Measurements from ENCODE around the gene RIT1. TPM values are rescaled to one million over a fixed set of nuclear protein-coding genes. Genes with fewer than 3 reads are reported as not detected.

RIT1 gene
- polyA plus RNA-seq, 1 donor from 2014 or later, result 83.5 TPM

DNA sequence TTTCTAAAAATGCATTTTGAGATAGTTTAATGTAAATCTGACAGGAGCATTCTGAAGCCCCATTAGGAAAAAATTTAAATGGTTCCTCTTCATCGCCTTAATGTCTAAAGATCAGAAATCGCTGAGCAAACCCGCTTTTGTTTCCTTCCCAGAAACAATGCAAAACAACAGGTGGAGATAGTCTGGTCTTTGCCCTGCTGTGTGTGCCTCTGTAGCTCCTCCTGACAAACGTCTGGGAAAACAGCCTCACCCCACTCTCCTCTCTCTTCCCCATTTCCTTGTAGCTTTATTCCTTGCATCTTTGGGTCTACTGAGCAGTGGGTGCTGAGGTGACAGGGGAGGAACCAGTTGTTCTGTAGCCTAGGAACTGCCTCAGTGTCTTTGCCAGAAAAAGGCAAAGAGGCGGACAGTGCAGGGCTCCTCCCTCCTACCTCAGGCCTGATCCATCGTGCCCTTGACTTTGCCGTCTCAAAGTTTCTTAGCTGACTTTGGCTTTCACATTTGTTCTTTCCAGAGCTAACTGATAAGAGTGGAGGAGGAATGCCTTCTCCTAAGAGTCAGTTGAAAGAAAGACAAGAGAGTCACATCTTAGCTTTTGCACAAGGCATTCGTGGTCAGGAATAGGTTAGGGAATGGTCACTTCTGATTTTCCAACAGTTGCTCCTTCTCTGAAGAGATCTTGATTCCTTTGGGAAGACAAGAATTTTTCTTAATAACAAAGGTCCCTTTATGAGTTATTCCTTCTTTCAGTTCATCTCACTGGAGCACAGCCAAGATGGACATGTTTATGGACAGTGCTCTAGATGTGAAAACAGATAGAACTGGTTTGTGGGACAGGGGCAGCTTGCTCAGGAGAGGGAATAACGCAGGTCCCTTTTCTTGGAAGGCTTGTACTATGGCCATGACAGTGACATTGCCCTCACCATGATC lies 26.9 kb downstream of the RIT1 start (continued):
- TF ChIP-seq CTCF (IDR thresholded peaks at IDR 0.05; ENCODE audit: poor library complexity, severe bottlenecking), result no peak
- no peak for TF ChIP-seq MXI1 (conservative IDR thresholded peaks at IDR 0.05; ENCODE audit: poor library complexity, severe bottlenecking)

DNA sequence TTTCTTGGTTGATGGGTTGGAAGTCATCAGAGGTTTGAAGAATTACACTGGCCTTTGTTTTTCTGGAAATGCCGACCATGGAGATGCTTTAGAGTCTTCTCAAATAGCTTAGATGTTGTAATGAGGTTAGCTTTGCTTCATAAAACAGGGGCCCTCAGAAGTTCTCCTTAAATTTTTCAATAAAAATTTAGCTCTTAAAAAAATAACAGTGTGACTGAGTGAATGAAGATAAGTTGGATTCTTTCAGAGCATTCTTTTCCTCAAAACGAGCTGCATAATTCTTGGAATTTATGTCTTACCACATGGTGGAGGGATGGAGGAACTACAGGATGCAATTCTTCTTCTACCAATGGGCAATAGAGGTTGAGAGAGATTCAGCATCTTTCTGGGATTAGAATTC lies 28.4 kb downstream of the RIT1 start:
- Histone ChIP-seq H2AFZ (ENCODE audit: low read depth, low read length) (no peak overlapping the region), H3K36me3 (ENCODE audit: insufficient read depth, low read length) (peaks cover 16% of the 10 kb centered on the region), H3K79me2 (replicated peaks; ENCODE audit: insufficient read depth, low read length) (peaks cover 19% of the 10 kb centered on the region), H3K9ac (ENCODE audit: low read length) (no peak overlapping the region), H3K27me3 (ENCODE audit: insufficient read depth, low read depth, low read length) (no peaks in the 10 kb centered on the region), H3K4me2 (ENCODE audit: low read length) (no peak overlapping the region), H3K9me2 (ENCODE audit: insufficient read depth, low read length) (no peaks in the 10 kb centered on the region), H3K4me3 (ENCODE audit: low read length) (no peak overlapping the region), H3K27ac (ENCODE audit: low read length) (no peak overlapping the region), H3F3A (ENCODE audit: insufficient read depth, low read length, poor library complexity, severe bottlenecking) (no peaks in the 10 kb centered on the region), H4K20me1 (ENCODE audit: insufficient read depth) (peaks cover 6% of the 10 kb centered on the region), H3K9me3 (ENCODE audit: low read length) (no peaks in the 10 kb centered on the region)
- no peak for TF ChIP-seq MXI1 (conservative IDR thresholded peaks at IDR 0.05; ENCODE audit: poor library complexity, severe bottlenecking)
- no peak for TF ChIP-seq SMC3 (conservative IDR thresholded peaks at IDR 0.05; ENCODE audit: poor library complexity)
- TF ChIP-seq RAD21 (conservative IDR thresholded peaks at IDR 0.05), result no peak
- TF ChIP-seq TAF1 (IDR thresholded peaks at IDR 0.05; ENCODE audit: low read depth), result no peak
- TF ChIP-seq EP300 (conservative IDR thresholded peaks at IDR 0.05; ENCODE audit: poor library complexity, severe bottlenecking), result no peak
- TF ChIP-seq, protein P1, sequence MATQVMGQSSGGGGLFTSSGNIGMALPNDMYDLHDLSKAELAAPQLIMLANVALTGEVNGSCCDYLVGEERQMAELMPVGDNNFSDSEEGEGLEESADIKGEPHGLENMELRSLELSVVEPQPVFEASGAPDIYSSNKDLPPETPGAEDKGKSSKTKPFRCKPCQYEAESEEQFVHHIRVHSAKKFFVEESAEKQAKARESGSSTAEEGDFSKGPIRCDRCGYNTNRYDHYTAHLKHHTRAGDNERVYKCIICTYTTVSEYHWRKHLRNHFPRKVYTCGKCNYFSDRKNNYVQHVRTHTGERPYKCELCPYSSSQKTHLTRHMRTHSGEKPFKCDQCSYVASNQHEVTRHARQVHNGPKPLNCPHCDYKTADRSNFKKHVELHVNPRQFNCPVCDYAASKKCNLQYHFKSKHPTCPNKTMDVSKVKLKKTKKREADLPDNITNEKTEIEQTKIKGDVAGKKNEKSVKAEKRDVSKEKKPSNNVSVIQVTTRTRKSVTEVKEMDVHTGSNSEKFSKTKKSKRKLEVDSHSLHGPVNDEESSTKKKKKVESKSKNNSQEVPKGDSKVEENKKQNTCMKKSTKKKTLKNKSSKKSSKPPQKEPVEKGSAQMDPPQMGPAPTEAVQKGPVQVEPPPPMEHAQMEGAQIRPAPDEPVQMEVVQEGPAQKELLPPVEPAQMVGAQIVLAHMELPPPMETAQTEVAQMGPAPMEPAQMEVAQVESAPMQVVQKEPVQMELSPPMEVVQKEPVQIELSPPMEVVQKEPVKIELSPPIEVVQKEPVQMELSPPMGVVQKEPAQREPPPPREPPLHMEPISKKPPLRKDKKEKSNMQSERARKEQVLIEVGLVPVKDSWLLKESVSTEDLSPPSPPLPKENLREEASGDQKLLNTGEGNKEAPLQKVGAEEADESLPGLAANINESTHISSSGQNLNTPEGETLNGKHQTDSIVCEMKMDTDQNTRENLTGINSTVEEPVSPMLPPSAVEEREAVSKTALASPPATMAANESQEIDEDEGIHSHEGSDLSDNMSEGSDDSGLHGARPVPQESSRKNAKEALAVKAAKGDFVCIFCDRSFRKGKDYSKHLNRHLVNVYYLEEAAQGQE (IDR thresholded peaks at IDR 0.05; ENCODE audit: borderline replicate concordance), result no peak
- no peak for TF ChIP-seq CTCF (IDR thresholded peaks at IDR 0.05; ENCODE audit: poor library complexity, severe bottlenecking)
- no peak for TF ChIP-seq POLR2AphosphoS5 (IDR thresholded peaks at IDR 0.05)
- no peak for TF ChIP-seq EZH2 (IDR thresholded peaks at IDR 0.05; ENCODE audit: borderline replicate concordance, insufficient read depth, low read length, poor library complexity, severe bottlenecking)

Measured in neural cell (in vitro differentiated cells).